GM12878 (cell line): ENCODE results near the gene CIROP. TPM values are rescaled to one million over a fixed set of nuclear protein-coding genes. Genes with fewer than 3 reads are reported as not detected.

Experiments
- ATAC-seq: fragments of 200-7000 bp; cut with Tn5 transposase; 3 replicates; pipeline ENCODE4 v1.9.1; 2020; ENCODE audit warnings: mild to moderate bottlenecking, moderate library complexity
- BruUV-seq: library from RNA; stranded (reverse); fragments of 400-500 nt; replicated peaks from 2 replicates; lab custom pipeline; 2021; lab: Mats Ljungman, UMichigan
- CTCF ChIA-PET: fragments of 300-600 bp; sonication (Branson Sonifier 250); formaldehyde crosslinking; extraction: SDS; loops from one replicate; lab custom pipeline; 2021; ENCODE audit warnings: inconsistent platforms; lab: Yijun Ruan, JAX
- POLR2A ChIA-PET: fragments of 350-600 bp; formaldehyde crosslinking; extraction: SDS; loops from one replicate; lab custom pipeline; 2021; ENCODE audit warnings: inconsistent platforms; lab: Charles Lee
- RAD21 ChIA-PET: fragments of 300-600 bp; sonication (Branson Sonifier 250); formaldehyde crosslinking; loops from one replicate; lab custom pipeline; 2023; ENCODE audit warnings: antibody characterized with exemption; ENCODE audit not compliant: unreplicated experiment; lab: Charles Lee
- SMC1A ChIA-PET: fragments of 300-600 bp; sonication (Branson Sonifier 250); formaldehyde crosslinking; loops from one replicate; lab custom pipeline; 2023; ENCODE audit not compliant: unreplicated experiment, uncharacterized antibody; lab: Charles Lee
- DNase-seq: peaks from one replicate; pipeline ENCODE4 v3.0.0-alpha.2; 2011; ENCODE audit warnings: low read depth, low spot score
- FAIRE-seq: peaks from 3 replicates; lab custom pipeline; 2011; peaks lifted over from hg19 to GRCh38; lab: Jason Lieb, UNC
- H2AFZ ChIP-seq: 2 replicates; pipeline ENCODE4 v1.6.0; 2011; ENCODE audit warnings: low read depth, low read length, control low read depth; ENCODE audit not compliant: control insufficient read depth
- H3K27ac ChIP-seq: 2 replicates; pipeline ENCODE4 v1.5.1; 2011; ENCODE audit warnings: control low read depth; ENCODE audit not compliant: control insufficient read depth, insufficient read depth
- H3K27me3 ChIP-seq, 2 experiments: replicated peaks in 1 of 2; 2 replicates each; pipeline versions ENCODE4 v1.6.0 to v1.6.1; 2011; ENCODE audit warnings: low read length in 1 of 2; ENCODE audit not compliant: control insufficient read depth in 2 of 2, insufficient read depth in 2 of 2
- H3K36me3 ChIP-seq, 2 experiments: 2 replicates each; pipeline ENCODE4 v1.5.1; 2011; ENCODE audit warnings: low read length in 1 of 2; ENCODE audit not compliant: control insufficient read depth in 2 of 2, insufficient read depth in 2 of 2
- H3K4me1 ChIP-seq: 2 replicates; pipeline ENCODE4 v1.6.1; 2011; ENCODE audit warnings: mild to moderate bottlenecking, low read length, moderate library complexity, mixed read lengths; ENCODE audit not compliant: control insufficient read depth, insufficient read depth
- H3K4me2 ChIP-seq: 2 replicates; pipeline ENCODE4 v1.6.0; 2011; ENCODE audit warnings: control low read depth; ENCODE audit not compliant: control insufficient read depth, insufficient read depth
- H3K4me3 ChIP-seq: fragments of 200-600 bp; sonication (generic); 2 replicates; pipeline ENCODE4 v1.5.1; 2016
- H3K79me2 ChIP-seq: 2 replicates; pipeline ENCODE4 v1.6.0; 2011; ENCODE audit warnings: low read length; ENCODE audit not compliant: control insufficient read depth, insufficient read depth
- H3K9ac ChIP-seq: 2 replicates; pipeline ENCODE4 v1.8.0; 2011; ENCODE audit warnings: low read length, control low read depth, mixed read lengths; ENCODE audit not compliant: control insufficient read depth, insufficient read depth
- H3K9me3 ChIP-seq: replicated peaks from 3 replicates; pipeline ENCODE4 v1.5.1; 2011; ENCODE audit warnings: mild to moderate bottlenecking, low read length; ENCODE audit not compliant: control insufficient read depth, insufficient read depth
- H4K20me1 ChIP-seq: 2 replicates; pipeline ENCODE4 v1.6.0; 2011; ENCODE audit not compliant: control insufficient read depth, insufficient read depth
- ATF2 ChIP-seq: IDR thresholded peaks from 2 replicates; pipeline ENCODE4 v1.6.1; 2012; ENCODE audit warnings: low read length, inconsistent platforms
- BCL11A ChIP-seq: IDR thresholded peaks from 2 replicates; pipeline ENCODE4 v1.6.1; 2011; ENCODE audit warnings: low read depth, low read length
- DPF2 ChIP-seq: fragments of 450-650 bp; IDR thresholded peaks from 2 replicates; pipeline ENCODE4 v1.6.1; 2017; ENCODE audit warnings: mild to moderate bottlenecking
- HDAC2 ChIP-seq: fragments of 200-600 bp; sonication (generic); IDR thresholded peaks from 2 replicates; pipeline ENCODE4 v1.6.1; 2017
- HDGF ChIP-seq: fragments of 450-650 bp; IDR thresholded peaks from 2 replicates; pipeline ENCODE4 v1.6.1; 2016; ENCODE audit warnings: antibody characterized with exemption
- IKZF1 ChIP-seq: fragments of 450-650 bp; conservative IDR thresholded peaks from 2 replicates; pipeline ENCODE4 v1.6.1; 2017; ENCODE audit warnings: antibody characterized with exemption, mild to moderate bottlenecking
- IRF5 ChIP-seq: fragments of 450-650 bp; IDR thresholded peaks from 2 replicates; pipeline ENCODE4 v1.6.1; 2017; ENCODE audit warnings: borderline replicate concordance
- MAX ChIP-seq: IDR thresholded peaks from 2 replicates; pipeline ENCODE4 v1.6.1; 2012; ENCODE audit warnings: low read depth, low read length, improper control_type of control experiment
- MEF2A ChIP-seq: IDR thresholded peaks from 2 replicates; pipeline ENCODE4 v1.6.1; 2011; ENCODE audit warnings: low read depth, mild to moderate bottlenecking, low read length, moderate library complexity; ENCODE audit not compliant: insufficient read depth
- NFYA ChIP-seq: IDR thresholded peaks from 2 replicates; pipeline ENCODE4 v1.6.1; 2011; ENCODE audit warnings: low read depth, mild to moderate bottlenecking, low read length, improper control_type of control experiment, borderline replicate concordance
- POLR2AphosphoS2 ChIP-seq: IDR thresholded peaks from 2 replicates; pipeline ENCODE4 v1.6.1; 2011; ENCODE audit warnings: low read depth, mild to moderate bottlenecking, low read length, improper control_type of control experiment, moderate library complexity
- SREBF2 ChIP-seq: IDR thresholded peaks from 2 replicates; pipeline ENCODE4 v1.6.1; 2012; ENCODE audit warnings: mild to moderate bottlenecking, low read length
- SUZ12 ChIP-seq: fragments of 200-600 bp; sonication (generic); IDR thresholded peaks from one replicate; pipeline ENCODE4 v1.6.1; 2018; ENCODE audit warnings: antibody characterized with exemption, mild to moderate bottlenecking; ENCODE audit not compliant: unreplicated experiment
- TARDBP ChIP-seq: IDR thresholded peaks from 2 replicates; pipeline ENCODE4 v1.6.1; 2016; ENCODE audit warnings: borderline replicate concordance
- TBL1XR1 ChIP-seq: IDR thresholded peaks from 2 replicates; pipeline ENCODE4 v1.6.1; 2012; ENCODE audit warnings: low read depth, low read length, improper control_type of control experiment
- ZNF687 ChIP-seq: fragments of 450-650 bp; IDR thresholded peaks from 2 replicates; pipeline ENCODE4 v1.6.1; 2017; ENCODE audit warnings: mild to moderate bottlenecking, moderate library complexity
- ZSCAN29 ChIP-seq: fragments of 450-650 bp; IDR thresholded peaks from 2 replicates; pipeline ENCODE4 v1.6.1; 2017; ENCODE audit warnings: mild to moderate bottlenecking, moderate library complexity
- WGBS: methylation state at CpG from one replicate; pipeline ENCODE4 v1.1.6; 2016; ENCODE audit warnings: low lambda C conversion rate; ENCODE audit not compliant: insufficient replicate concordance, insufficient coverage; ENCODE audit errors: missing lambda C conversion rate; 5-methylcytosine and 5-hydroxymethylcytosine counted together
- in situ Hi-C: fragments of 300-500 bp; cut with MboI; formaldehyde crosslinking; loops from 9 replicates; pipeline ENCODE4 v1.14.3; 2018; ENCODE audit warnings: mixed read lengths
- intact Hi-C: fragments of 100-400 bp; cut with micrococcal nuclease; formaldehyde crosslinking; loops from one replicate; pipeline ENCODE4 v1.14.2; 2022; ENCODE audit not compliant: unreplicated experiment
- polyA plus RNA-seq, 11 experiments: library from polyadenylated mRNA; depleted of rRNA in 4 of 11; unstranded in 6 of 11; stranded (reverse) in 5 of 11; fragments of >200 nt; fragmentation: Nextera tagmentation in 4 of 11; fragmentation: Illumina TruSeq in 1 of 11; extraction: Ambion mirVana in 4 of 11; extraction: Trizol in 1 of 11; gene quantifications; 1 replicate in 1 of 11; 2 replicates in 10 of 11; pipeline versions ENCODE4 v1.2.1 to v1.2.3, GENCODE V29; 2011 to 2016; ENCODE audit warnings: inconsistent platforms in 2 of 11, missing spikeins in 2 of 11, low read depth in 1 of 11
- total RNA-seq, 4 experiments: library from RNA; depleted of rRNA in 3 of 4; stranded (reverse); fragments of >200 nt in 3 of 4; fragmentation: Illumina TruSeq in 1 of 4; extraction: Trizol in 1 of 4; gene quantifications; 2 replicates each; pipeline versions ENCODE4 v1.2.1 to v1.2.3, GENCODE V29; 2013 to 2021

The CIROP gene
- total and polyA plus RNA-seq, 10 of the 15 experiments (the other 5 are each of a cell fraction or from before 2014, with no cell fraction given) = not detected

DNA sequence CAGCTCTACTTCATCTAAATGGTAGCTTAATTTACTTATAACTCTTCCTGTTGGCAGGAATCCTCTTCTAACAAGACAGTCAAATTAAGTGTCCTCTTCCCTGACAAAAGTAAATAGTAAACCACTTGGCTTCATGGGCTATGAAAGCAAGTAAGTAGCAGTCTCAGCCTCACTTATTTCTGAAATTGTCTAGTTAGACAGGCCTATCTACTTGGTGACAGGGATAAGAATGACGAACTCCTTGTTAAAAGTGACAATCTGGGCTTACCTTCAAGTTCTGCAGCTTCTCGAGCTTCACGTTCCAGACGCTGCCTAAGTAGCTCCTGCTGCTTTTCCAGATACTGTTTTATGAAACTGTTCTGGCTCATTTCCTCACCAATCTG lies 14.5 kb downstream of the CIROP start (continued):
- TF ChIP-seq NFYA (no peak), TARDBP (no peak), HDAC2 (no peak), ZSCAN29 (no peak), ZNF687 (no peak), MEF2A (no peak)

GRCh38 chr14:23089498-23090253 lies 15.1 kb downstream of the CIROP start:
- 99% methylated on average over 12 of the region's 12 CpGs for WGBS
- ATAC-seq (no peak), FAIRE-seq (no peak), DNase-seq (no peak)
- TF ChIP-seq BCL11A = no peak
- no peak for TF ChIP-seq MAX
- no peak for TF ChIP-seq ATF2
- no peak for TF ChIP-seq IRF5
- TF ChIP-seq SUZ12 = no peak
- TF ChIP-seq HDGF = no peak
- TF ChIP-seq IKZF1 = no peak
- TF ChIP-seq POLR2AphosphoS2 = no peak
- no peak for TF ChIP-seq TBL1XR1
- TF ChIP-seq DPF2 = no peak
- no peak for TF ChIP-seq SREBF2
- H2AFZ ChIP-seq = no peak overlapping the region
- SMC1A ChIA-PET = interaction anchor here (0.6 to 2.3 kb wide), 5 partner anchors 9 to 64 kb away, joined by 3 to 11 read pairs (median 3); no protein-coding TSS in a partner anchor
- H3K4me1 ChIP-seq = no peaks in the 10 kb centered on the region; the same call in 1 of the 2 replicates
- intact Hi-C loops = no loop called here
- RAD21 ChIA-PET = no interaction called here
- POLR2A ChIA-PET = interaction anchor here (1.0 to 1.7 kb wide), 2 partner anchors 83 to 517 kb away, joined by 3 to 6 read pairs; no protein-coding TSS in a partner anchor
- peaks cover 30% of the 10 kb centered on the region for H3K79me2 ChIP-seq
- H3K27me3 ChIP-seq = no peaks in the 10 kb centered on the region
- H3K9me3 ChIP-seq = no peaks in the 10 kb centered on the region
- no peak overlapping the region for H3K27ac ChIP-seq
- no TSS peak for BruUV-seq
- in situ Hi-C loops = no loop called here
- 0 out of 2 replicates have a peak, but pooled peaks cover 7% of the 10 kb centered on the region for H4K20me1 ChIP-seq
- H3K4me2 ChIP-seq = no peak overlapping the region
- peaks cover 4 to 37% of the 10 kb centered on the region in 2 experiments for H3K36me3 ChIP-seq
- no peak overlapping the region for H3K4me3 ChIP-seq
- no peak overlapping the region for H3K9ac ChIP-seq
- CTCF ChIA-PET = interaction anchor here (0.7 to 5.3 kb wide), 5 partner anchors 13 to 31 kb away, joined by 3 to 60 read pairs (median 9); no protein-coding TSS in a partner anchor
